Spleen (tissue), 7 donors: ENCODE results near the gene ANKRD52.

ENCODE experiments used
- CTCF ChIP-seq, 11 experiments: fragments of 200-600 bp in 7 of 11; fragments of 450-650 bp in 4 of 11; sonication (generic) in 4 of 11; IDR thresholded peaks in 8 of 11; conservative IDR thresholded peaks in 3 of 11; 1 replicate in 7 of 11; 2 replicates in 4 of 11; pipeline versions ENCODE4 v1.4.0 to v1.8.0; 2016 to 2021; ENCODE audit warnings: antibody characterized with exemption in 11 of 11, inconsistent platforms in 4 of 11, mild to moderate bottlenecking in 1 of 11
- POLR2A ChIP-seq, 3 donors: fragments of 450-650 bp; IDR thresholded peaks; one replicate each; pipeline ENCODE4 v1.5.1; 2017; ENCODE audit warnings: antibody characterized with exemption in 3 of 3, mild to moderate bottlenecking in 1 of 3
- POLR2AphosphoS5 ChIP-seq, 3 donors: sonication (generic); formaldehyde crosslinking; IDR thresholded peaks; one replicate each; pipeline ENCODE4 v1.5.1; 2017; ENCODE audit warnings: antibody characterized with exemption in 3 of 3
- donor health status: DM: no; HTN: no; CAD: no; lungs with moderate emphysema.
- donor health status: DM: no; HTN: no; CAD: no.
- donor health status: DM: no; HTN: no; CAD: no.

- TF ChIP-seq CTCF (IDR thresholded peaks at IDR 0.05 in 8 of 11, conservative IDR thresholded peaks at IDR 0.05 in 3 of 11) (peak in 4 of 11 experiments; percentile 7 to 35 (median 14)), POLR2A (IDR thresholded peaks at IDR 0.05) (no peak), POLR2AphosphoS5 (IDR thresholded peaks at IDR 0.05) (peak in 1 of 3 donors; percentile 24)
Measured at GRCh38 chr12:56189918-56190694, 68.1 kb downstream of the ANKRD52 start.
